Measurements from ENCODE around the gene OIT3.
"Not testable (repeated sequence)": the region's sequence is repeated elsewhere in the genome, so short reads cannot be mapped to it uniquely, and the experiment has no call there.

Gene OIT3

GRCh38 chr10:72893136-72893798, at the start of gene OIT3:
Gene OIT3, plus strand, starts transcription at chr10:72893739. Its CDS starts 60 bp downstream, at chr10:72893799.
- DNase-seq: no peak

DNA sequence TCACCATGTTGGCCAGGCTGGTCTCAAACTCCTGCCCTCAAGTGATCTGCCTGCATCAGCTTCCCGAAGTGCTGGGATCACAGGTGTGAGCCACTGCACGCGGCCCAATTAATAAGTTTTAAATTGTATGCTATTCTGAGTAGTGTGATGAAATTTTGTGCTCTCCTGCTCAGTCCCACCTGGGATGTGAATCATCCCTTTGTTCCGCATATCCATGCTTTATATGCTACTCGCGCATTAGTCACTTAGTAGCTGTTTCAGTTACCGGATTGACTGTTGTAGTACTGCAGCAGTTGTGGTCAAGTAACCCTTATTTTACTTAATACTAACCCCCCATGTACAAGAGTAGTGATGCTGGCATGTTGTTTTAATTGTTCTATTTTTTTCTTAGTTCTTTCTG, 47.3 kb upstream of the OIT3 start:
- DNase-seq: no peak

DNA sequence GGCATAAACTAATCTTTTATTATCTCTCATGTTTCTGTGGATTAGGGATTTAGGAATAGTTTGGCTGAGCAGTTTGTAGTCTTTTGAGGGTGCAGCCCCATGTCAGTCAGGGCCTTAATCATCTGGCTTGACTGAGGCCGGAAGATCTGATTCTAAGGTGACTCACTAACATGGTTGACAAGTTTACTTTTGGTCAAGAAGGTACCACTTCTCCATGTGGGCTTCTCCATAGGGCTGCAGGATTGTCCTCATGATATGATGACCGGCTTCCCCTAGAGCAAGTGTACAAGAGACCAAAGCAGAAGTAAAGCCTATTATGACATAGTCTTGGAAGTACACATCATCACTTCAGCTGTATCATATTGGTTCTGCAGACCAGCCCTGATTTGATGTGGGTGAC, 45.9 kb upstream of the OIT3 start:
- DNase-seq: no peak

- DNase-seq: no peak
Observed at GRCh38 chr10:72850861-72851260, 42.7 kb upstream of the OIT3 start.

DNA sequence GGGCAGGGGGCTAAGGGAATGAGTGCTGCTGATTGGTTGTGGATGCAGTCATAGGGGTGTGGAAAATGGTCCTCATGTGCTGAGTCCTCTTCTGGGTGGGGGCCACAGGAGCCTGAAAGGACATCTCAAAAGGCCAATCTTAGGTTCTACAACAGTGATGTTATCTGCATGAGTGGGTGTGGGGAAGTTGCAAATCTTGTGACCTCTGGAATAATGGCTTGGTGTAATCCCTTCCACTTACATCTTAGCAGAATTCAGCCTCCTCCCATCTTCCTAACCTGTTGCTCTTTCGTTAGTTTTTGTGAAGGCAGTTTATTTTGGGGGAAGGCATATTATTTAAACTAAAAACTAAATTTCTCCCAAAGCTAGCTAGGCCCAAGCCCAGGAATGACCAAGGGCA, 42.0 kb upstream of the OIT3 start:
- DNase-seq: no peak

DNA sequence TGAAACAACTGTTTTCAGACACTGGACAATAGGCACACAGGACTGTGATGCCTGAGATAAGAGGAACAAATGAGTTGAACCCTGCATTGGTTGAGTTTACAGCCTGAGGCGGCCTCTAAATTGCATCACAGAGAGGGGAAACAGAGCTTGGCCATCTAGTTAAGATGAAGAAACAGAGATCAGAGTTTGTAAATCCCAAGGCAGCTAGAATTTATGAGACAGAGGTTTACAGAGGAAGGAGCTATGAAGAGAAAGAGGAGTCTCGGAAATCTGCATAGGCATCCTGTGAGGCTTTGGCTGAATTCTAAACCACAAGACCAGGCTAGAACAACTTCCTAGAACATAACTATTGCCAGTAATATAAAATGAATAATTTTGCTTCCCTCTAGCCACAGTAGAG, 41.0 kb upstream of the OIT3 start:
- no peak for DNase-seq

DNA sequence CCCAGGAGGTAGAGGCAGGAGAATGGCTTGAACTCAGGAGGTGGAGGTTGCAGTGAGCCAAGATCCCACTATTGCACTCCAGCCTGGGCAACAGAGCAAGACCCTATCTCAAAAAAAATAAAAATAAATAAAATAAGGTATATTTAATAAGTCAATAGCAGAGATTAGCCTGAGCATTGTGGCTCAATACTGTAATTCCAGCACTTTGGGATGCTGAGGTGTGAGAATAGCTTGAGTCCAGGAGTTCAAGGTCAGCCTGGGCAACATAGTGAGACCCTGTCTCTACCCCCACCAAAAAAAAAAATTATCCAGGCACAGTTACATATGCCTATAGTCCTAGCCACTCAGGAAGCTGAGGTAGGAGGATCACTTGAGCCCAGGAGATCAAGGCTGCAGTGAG, 38.4 kb upstream of the OIT3 start:
- DNase-seq: no peak

- no peak for DNase-seq
Observed at GRCh38 chr10:72855790-72856189, 37.7 kb upstream of the OIT3 start.

DNA sequence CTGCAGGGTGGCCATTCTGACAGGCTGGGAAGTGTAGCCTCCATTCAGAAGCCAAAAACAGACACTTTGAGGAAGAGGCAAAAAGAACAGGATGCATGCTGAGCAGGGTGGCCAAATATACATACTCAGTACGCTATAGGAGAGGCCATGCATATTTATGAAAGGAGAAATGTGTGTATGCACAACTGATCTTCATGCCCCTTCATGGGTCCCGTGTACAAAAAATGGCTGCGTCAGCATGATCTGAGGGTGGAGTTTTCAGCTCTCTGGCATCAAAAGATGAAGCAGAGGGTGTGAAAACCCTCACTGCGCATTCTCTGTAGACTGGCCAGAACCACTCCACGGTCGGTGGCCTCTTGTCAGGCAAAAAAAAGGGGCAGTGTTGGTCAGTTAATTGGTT, 35.5 kb upstream of the OIT3 start:
- no peak for DNase-seq

DNA sequence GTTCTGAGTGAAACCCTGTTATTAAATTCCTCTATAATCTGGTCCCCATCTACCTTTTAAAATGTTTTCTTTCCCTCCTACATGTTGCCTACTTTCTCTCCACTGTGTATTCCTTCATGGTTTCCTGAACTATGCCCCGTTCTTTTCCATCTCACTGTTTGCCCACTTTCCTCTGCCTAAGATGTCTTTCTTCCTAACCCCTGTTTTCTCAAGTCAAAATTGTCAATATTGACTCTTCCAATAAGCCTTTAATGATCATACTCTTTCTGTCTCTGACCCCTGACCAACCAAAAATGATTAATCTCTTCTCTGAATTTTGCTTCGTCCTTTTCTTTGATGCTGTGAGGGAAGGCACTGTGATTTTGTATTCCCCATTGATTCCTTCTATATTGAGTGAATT, 30.6 kb upstream of the OIT3 start:
- DNase-seq: no peak

- no peak for DNase-seq
Observed at GRCh38 chr10:72875250-72876055, 18.1 kb upstream of the OIT3 start.

- DNase-seq: no peak
Observed at GRCh38 chr10:72879245-72879644, 14.3 kb upstream of the OIT3 start.

DNA sequence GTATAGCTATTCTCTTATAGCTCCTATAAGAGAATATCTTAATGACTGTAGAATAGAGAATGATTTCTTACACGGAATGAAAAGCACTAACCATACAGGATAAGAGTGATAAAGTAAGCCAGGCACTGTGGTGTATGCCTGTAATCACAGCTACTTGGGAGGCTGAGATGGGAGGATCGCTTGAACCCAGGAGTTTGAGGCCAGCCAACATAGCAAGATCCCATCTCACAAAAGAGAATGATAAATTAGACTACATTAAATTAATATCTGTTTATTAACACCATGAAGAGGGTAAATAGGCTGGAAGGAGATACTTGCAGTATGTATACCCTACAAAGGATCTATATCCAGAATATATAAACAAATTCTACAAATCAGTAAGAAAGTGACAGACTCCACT, 12.2 kb upstream of the OIT3 start:
- DNase-seq: no peak

DNA sequence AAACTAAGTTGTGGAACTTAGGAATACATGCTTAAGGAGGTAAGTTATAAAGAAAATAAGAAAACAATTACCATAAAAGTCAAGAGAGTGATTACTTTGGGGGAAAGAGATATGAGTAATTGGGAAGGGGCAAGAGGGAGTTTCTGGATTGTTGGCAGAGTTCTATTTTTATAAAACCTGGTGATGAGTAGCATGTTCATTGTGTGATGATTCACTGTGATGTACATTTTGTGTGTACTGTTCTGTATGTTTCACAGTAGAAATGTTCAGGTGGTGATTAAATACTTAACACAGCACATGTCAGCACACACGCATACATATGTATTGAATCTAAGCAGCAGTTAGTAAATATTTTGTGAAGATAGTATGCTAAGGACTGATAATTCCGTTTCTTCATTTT, 9.7 kb upstream of the OIT3 start:
- DNase-seq: no peak

- DNase-seq: no peak
Observed at GRCh38 chr10:72885953-72886352, 7.6 kb upstream of the OIT3 start.

DNA sequence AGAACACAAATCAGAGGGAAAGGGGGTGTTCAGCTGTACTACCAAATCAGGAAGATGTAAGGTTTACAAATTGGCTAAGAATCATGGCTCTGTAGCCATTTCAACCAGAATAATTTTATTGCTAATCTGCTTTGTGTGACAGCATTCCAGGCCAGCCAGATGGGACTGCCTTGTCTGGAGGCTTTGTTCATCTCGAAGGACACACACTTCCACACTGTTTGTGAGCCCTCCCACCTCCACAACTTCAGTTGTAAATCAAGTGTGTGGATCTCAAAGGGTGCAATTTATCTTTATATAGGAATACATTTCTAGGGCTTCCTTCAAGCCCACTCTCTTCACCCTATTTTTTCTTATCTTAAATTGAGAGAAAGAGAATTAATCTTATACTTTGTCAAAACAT, 6.9 kb upstream of the OIT3 start:
- no peak for DNase-seq

DNA sequence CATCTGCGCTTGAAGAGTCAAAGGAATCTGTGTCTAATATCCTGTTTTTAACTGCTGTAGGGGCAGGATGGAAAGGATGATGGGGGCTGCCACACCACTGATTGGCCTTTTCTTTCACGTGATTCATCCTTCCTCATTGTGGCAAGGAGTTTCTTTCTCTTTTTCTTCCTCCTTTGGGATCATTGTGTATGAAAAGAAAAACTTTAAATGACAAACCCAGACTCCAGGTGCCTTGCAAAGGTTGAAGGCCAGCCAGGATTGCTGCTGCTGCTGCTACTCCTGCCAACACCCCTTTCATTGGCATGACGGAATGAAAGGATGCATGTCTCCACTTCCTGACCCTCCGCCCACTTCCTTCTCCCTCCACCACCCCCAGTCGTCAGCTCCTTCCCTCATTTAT, 6.5 kb upstream of the OIT3 start:
- DNase-seq: peak in 1 of 2 donors; percentile 4

GRCh38 chr10:72888151-72888638, 5.3 kb upstream of the OIT3 start:
- no peak for DNase-seq

DNA sequence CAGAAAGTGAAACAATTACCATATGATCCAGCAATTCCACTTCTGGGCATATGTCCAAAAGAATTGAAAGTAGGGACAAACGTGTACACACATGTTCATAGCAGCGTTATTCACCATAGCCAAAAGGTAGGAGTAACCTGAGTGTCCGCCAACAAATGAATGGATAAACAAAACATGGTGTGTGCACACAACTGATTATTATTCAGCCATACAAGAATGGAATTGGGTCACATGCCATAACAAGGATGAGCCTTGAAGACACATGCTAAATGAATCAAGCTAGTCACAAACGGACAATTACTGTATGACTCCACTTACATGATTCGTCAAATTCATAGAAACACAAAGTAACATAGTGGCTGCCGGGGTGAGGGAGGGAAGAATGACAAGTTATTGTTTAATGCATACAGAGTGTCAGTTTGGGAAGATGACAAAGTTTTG, 4.1 kb upstream of the OIT3 start:
- DNase-seq: no peak

DNA sequence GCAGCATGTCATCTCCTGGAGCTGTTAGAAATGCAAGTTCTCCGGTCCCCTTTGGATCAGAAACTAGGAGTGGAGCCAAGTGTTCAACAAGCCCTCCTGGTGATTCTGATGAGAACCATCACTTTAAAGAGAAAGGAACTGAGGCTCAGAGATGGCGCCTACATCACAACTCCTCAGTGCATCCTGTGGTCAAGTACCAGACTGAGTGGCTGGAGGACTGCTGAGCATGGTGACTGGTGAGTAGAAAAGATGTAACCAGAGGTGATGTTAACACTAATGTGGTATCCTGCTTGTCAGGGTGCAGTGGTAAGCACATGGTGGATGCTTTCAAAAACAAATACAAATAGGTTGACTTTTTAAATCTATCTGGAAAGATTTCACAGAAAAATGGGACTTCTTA, 3.5 kb upstream of the OIT3 start:
- no peak for DNase-seq

DNA sequence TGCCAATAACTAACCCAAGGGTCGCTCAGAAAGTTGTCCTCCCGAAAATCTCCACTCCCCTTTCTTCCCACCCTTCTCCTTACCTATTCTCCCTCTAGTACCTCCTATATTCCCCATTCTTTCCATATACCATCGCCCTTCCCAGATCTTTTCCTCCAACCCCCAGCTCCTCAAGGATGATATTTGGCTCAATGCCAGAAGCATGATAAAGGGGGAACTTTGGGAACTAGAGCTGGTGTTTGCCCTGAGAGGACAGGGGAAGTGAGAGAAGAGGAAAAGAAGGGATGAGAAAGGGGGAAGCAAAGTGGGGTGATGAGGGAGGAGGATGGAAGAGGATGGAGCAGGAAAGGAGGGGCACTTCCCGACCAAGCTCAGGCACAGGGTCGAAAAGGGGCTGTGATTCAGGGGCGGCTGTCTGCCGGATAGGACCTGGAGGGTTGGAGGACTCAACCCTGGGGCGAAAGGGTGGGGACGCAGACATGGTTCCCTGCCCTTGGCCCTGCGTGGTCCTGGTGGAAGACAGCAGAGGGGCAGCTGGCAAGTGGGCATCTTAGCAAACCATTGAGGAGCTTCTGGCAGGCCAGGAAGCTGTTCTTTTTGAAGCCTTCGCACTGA, 1.8 kb downstream of the OIT3 start:
- DNase-seq: no peak

GRCh38 chr10:72898616-72899015, 5.1 kb downstream of the OIT3 start:
- DNase-seq: no peak

DNA sequence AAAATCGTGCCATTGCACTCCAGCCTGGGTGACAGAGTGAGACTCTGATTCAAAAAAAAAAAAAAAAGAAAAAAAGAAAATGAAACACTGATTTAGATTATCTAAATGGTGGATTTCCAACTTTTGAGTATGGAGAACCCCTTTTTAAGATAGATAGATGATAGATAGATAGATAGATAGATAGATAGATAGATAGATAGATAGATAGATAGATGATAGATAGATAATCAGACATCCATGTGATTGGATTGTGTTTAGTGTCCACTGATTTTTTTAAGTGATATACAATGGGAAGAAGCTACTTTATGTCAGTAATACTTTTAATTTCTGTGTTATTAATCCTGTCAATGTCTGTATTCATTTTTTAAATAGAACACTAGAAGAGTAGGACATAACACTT, 6.0 kb downstream of the OIT3 start:
- DNase-seq: no peak

GRCh38 chr10:72903941-72904446, 10.5 kb downstream of the OIT3 start:
- DNase-seq: not testable (repeated sequence)
